OCI-LY7 (cell line): ENCODE measurements around the gene NXN.

Source experiments
- EZH2phosphoT487 ChIP-seq: fragments of 200-600 bp; sonication (generic); IDR thresholded peaks from 2 replicates; pipeline ENCODE4 v1.6.1; 2018; ENCODE audit warnings: low read depth, borderline replicate concordance, mild to moderate bottlenecking, mixed run types, antibody characterized with exemption, low read length, moderate library complexity, mixed read lengths
- TF ChIP-seq, protein P1 (sequence below): fragments of 200-600 bp; sonication (generic); conservative IDR thresholded peaks from 2 replicates; pipeline ENCODE4 v1.5.1; 2014; ENCODE audit warnings: mild to moderate bottlenecking, antibody characterized with exemption, low read length, moderate library complexity, mixed read lengths

DNA sequence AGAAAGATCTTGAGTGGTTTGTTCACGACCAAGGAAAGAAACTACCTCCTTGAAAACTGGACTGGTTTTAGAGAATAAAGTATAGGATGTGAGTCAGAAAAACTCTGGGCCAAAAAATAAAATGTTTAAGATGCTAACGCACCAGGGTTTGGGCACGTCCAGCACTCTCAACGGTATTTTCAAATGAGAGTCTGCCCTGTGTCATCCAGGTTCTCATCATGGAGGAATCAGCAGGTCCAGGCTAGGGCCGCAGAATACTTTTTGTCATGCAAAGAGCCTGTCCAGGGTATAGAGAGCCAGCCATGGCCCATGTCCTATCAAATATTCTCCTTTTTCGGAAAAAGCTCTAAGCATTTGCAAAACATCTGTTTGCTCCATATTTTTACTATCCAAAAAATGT, 2.4 kb downstream of the NXN start:
- TF ChIP-seq, protein P1, sequence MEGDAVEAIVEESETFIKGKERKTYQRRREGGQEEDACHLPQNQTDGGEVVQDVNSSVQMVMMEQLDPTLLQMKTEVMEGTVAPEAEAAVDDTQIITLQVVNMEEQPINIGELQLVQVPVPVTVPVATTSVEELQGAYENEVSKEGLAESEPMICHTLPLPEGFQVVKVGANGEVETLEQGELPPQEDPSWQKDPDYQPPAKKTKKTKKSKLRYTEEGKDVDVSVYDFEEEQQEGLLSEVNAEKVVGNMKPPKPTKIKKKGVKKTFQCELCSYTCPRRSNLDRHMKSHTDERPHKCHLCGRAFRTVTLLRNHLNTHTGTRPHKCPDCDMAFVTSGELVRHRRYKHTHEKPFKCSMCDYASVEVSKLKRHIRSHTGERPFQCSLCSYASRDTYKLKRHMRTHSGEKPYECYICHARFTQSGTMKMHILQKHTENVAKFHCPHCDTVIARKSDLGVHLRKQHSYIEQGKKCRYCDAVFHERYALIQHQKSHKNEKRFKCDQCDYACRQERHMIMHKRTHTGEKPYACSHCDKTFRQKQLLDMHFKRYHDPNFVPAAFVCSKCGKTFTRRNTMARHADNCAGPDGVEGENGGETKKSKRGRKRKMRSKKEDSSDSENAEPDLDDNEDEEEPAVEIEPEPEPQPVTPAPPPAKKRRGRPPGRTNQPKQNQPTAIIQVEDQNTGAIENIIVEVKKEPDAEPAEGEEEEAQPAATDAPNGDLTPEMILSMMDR = no peak
- no peak for TF ChIP-seq EZH2phosphoT487
